ENCODE data around the gene PTPRN2. TPM values are rescaled to one million over a fixed set of nuclear protein-coding genes. Genes with fewer than 3 reads are reported as not detected.

The PTPRN2 gene
- total RNA-seq, 1 experiment from 2014 or later = not detected

DNA sequence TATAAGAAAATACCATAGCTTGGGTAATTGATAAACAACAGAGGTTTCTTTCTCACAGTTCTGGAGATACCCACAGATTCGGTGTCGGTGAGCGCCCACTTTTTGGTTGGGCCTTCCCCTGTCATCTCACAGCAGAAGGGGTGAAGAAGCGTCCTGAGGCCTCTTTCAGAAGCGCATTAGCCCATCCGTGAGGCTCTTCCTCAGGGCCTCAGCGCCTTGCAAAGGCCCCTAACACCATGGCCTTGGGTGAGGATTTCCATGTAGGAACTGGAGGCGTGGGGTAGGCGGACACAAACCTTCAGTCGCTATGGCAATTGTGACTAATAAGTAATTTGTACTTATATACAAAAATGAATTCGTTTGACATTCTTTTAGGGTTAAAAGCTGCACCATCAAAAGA, 316.0 kb downstream of the PTPRN2 start:
- CTCF ChIA-PET = no interaction called here
- POLR2A ChIA-PET (ENCODE audit: unreplicated experiment) = no interaction called here
- Histone ChIP-seq H3K4me1 (replicated peaks; ENCODE audit: insufficient read depth) (no peaks in the 10 kb centered on the region), H3K27me3 (ENCODE audit: insufficient read depth, low read depth) (peaks cover 85% of the 10 kb centered on the region), H3K4me2 (no peak overlapping the region), H3K9me2 (ENCODE audit: insufficient read depth) (no peaks in the 10 kb centered on the region), H3F3A (ENCODE audit: insufficient read depth, low read depth) (no peaks in the 10 kb centered on the region), H3K4me3 (no peak overlapping the region), H3K36me3 (ENCODE audit: low read depth) (no peaks in the 10 kb centered on the region), H4K20me1 (ENCODE audit: insufficient read depth) (no peaks in the 10 kb centered on the region), H3K27ac (no peak overlapping the region), H2AFZ (no peak overlapping the region), H3K79me2 (ENCODE audit: low read depth) (no peaks in the 10 kb centered on the region), H3K9me3 (ENCODE audit: insufficient read depth, low read depth) (no peaks in the 10 kb centered on the region)
- DNase-seq = no peak
- BruUV-seq (replicated peaks) = no TSS peak
- intact Hi-C loops (cut with micrococcal nuclease; ENCODE audit: unreplicated experiment) = no loop called here
- TF ChIP-seq, protein P1, sequence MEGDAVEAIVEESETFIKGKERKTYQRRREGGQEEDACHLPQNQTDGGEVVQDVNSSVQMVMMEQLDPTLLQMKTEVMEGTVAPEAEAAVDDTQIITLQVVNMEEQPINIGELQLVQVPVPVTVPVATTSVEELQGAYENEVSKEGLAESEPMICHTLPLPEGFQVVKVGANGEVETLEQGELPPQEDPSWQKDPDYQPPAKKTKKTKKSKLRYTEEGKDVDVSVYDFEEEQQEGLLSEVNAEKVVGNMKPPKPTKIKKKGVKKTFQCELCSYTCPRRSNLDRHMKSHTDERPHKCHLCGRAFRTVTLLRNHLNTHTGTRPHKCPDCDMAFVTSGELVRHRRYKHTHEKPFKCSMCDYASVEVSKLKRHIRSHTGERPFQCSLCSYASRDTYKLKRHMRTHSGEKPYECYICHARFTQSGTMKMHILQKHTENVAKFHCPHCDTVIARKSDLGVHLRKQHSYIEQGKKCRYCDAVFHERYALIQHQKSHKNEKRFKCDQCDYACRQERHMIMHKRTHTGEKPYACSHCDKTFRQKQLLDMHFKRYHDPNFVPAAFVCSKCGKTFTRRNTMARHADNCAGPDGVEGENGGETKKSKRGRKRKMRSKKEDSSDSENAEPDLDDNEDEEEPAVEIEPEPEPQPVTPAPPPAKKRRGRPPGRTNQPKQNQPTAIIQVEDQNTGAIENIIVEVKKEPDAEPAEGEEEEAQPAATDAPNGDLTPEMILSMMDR (conservative IDR thresholded peaks at IDR 0.05) = no peak
- TF ChIP-seq EZH2 (IDR thresholded peaks at IDR 0.05; ENCODE audit: low read depth) = no peak

GRCh38 chr7:158270856-158271413, 316.7 kb downstream of the PTPRN2 start:
- POLR2A ChIA-PET (ENCODE audit: unreplicated experiment) = no interaction called here

GRCh38 chr7:158270106-158270775, 317.4 kb downstream of the PTPRN2 start:
- no peak overlapping the region for H3K4me2 ChIP-seq
- BruUV-seq (replicated peaks) = no TSS peak
- DNase-seq = no peak
- H3F3A ChIP-seq (ENCODE audit: insufficient read depth, low read depth) = no peaks in the 10 kb centered on the region
- no peaks in the 10 kb centered on the region for H4K20me1 ChIP-seq (ENCODE audit: insufficient read depth)
- H3K36me3 ChIP-seq (ENCODE audit: low read depth) = no peaks in the 10 kb centered on the region
- no peak overlapping the region for H3K4me3 ChIP-seq
- no peak overlapping the region for H3K27ac ChIP-seq
- ChIA-PET POLR2A (ENCODE audit: unreplicated experiment) (no interaction called here), CTCF (no interaction called here)
- no peaks in the 10 kb centered on the region for H3K9me3 ChIP-seq (ENCODE audit: insufficient read depth, low read depth)
- H2AFZ ChIP-seq = no peak overlapping the region
- no peaks in the 10 kb centered on the region for H3K79me2 ChIP-seq (ENCODE audit: low read depth)
- H3K9me2 ChIP-seq (ENCODE audit: insufficient read depth) = no peaks in the 10 kb centered on the region
- intact Hi-C loops (cut with micrococcal nuclease; ENCODE audit: unreplicated experiment) = no loop called here
- H3K4me1 ChIP-seq (replicated peaks; ENCODE audit: insufficient read depth) = no peaks in the 10 kb centered on the region
- peaks cover 85% of the 10 kb centered on the region for H3K27me3 ChIP-seq (ENCODE audit: insufficient read depth, low read depth)
- TF ChIP-seq EZH2 (IDR thresholded peaks at IDR 0.05; ENCODE audit: low read depth) = no peak
- TF ChIP-seq, protein P1 (conservative IDR thresholded peaks at IDR 0.05) = no peak

More at GRCh38 chr7:158270856-158271413, 316.7 kb downstream of the PTPRN2 start:
- CTCF ChIA-PET = no interaction called here
- TF ChIP-seq EZH2 (IDR thresholded peaks at IDR 0.05; ENCODE audit: low read depth) = no peak
- TF ChIP-seq, protein P1 (conservative IDR thresholded peaks at IDR 0.05) = no peak
- H3K4me1 ChIP-seq (replicated peaks; ENCODE audit: insufficient read depth) = no peaks in the 10 kb centered on the region
- H3K79me2 ChIP-seq (ENCODE audit: low read depth) = no peaks in the 10 kb centered on the region
- intact Hi-C loops (cut with micrococcal nuclease; ENCODE audit: unreplicated experiment) = no loop called here
- no peaks in the 10 kb centered on the region for H3K9me3 ChIP-seq (ENCODE audit: insufficient read depth, low read depth)
- BruUV-seq (replicated peaks) = no TSS peak
- no peaks in the 10 kb centered on the region for H3K36me3 ChIP-seq (ENCODE audit: low read depth)
- no peaks in the 10 kb centered on the region for H3F3A ChIP-seq (ENCODE audit: insufficient read depth, low read depth)
- H3K27ac ChIP-seq = no peak overlapping the region
- DNase-seq = no peak
- no peaks in the 10 kb centered on the region for H4K20me1 ChIP-seq (ENCODE audit: insufficient read depth)
- no peak overlapping the region for H2AFZ ChIP-seq
- H3K4me2 ChIP-seq = no peak overlapping the region
- H3K4me3 ChIP-seq = no peak overlapping the region
- H3K27me3 ChIP-seq (ENCODE audit: insufficient read depth, low read depth) = peaks cover 85% of the 10 kb centered on the region
- H3K9me2 ChIP-seq (ENCODE audit: insufficient read depth) = no peaks in the 10 kb centered on the region

All from PC-9 (cell line).